K562 (cell line): ENCODE data around the gene ZNRF2. TPM values are rescaled to one million over a fixed set of nuclear protein-coding genes. Genes with fewer than 3 reads are reported as not detected.

Source experiments
- ARID2 ChIP-seq: fragments of 450-650 bp; IDR thresholded peaks from 2 replicates; pipeline ENCODE4 v1.6.1; 2017; ENCODE audit warnings: antibody characterized with exemption, mild to moderate bottlenecking
- BACH1 ChIP-seq: fragments of 200-800 bp; sonication (Bioruptor generic); IDR thresholded peaks from 2 replicates; pipeline ENCODE4 v1.6.1; 2016; ENCODE audit warnings: missing genetic modification characterization, missing compliant biosample characterization
- EHMT2 ChIP-seq: fragments of 450-650 bp; IDR thresholded peaks from 2 replicates; pipeline ENCODE4 v1.6.1; 2018; ENCODE audit warnings: antibody characterized with exemption
- GATA2 ChIP-seq: sonication (generic); formaldehyde crosslinking; IDR thresholded peaks from 2 replicates; pipeline ENCODE4 v1.4.0; 2020; ENCODE audit warnings: mild to moderate bottlenecking, missing genetic modification reagents
- GATAD2A ChIP-seq: fragments of 450-650 bp; IDR thresholded peaks from 2 replicates; pipeline ENCODE4 v1.6.1; 2017
- KDM5B ChIP-seq: fragments of 200-600 bp; sonication (generic); IDR thresholded peaks from 2 replicates; pipeline ENCODE4 v1.6.1; 2012; ENCODE audit warnings: low read depth, mild to moderate bottlenecking, moderate library complexity, low read length, control low read depth, inconsistent platforms; ENCODE audit not compliant: insufficient replicate concordance
- KLF16 ChIP-seq: IDR thresholded peaks from 2 replicates; pipeline ENCODE4 v1.6.1; 2016; ENCODE audit warnings: antibody characterized with exemption
- MIER1 ChIP-seq: fragments of 450-650 bp; IDR thresholded peaks from 2 replicates; pipeline ENCODE4 v1.6.1; 2016; ENCODE audit warnings: antibody characterized with exemption, mild to moderate bottlenecking, low read depth
- NCOA6 ChIP-seq: fragments of 450-650 bp; IDR thresholded peaks from 2 replicates; pipeline ENCODE4 v1.6.1; 2017; ENCODE audit warnings: mild to moderate bottlenecking
- NELFE ChIP-seq: IDR thresholded peaks from 2 replicates; pipeline ENCODE4 v1.6.1; 2011; ENCODE audit warnings: mild to moderate bottlenecking; ENCODE audit not compliant: insufficient read depth, insufficient read length
- NFE2 ChIP-seq: IDR thresholded peaks from 2 replicates; pipeline ENCODE4 v1.6.1; 2014; ENCODE audit warnings: antibody characterized with exemption, low read depth
- NRF1 ChIP-seq, 2 experiments: fragments of 450-650 bp; IDR thresholded peaks in 1 of 2; conservative IDR thresholded peaks in 1 of 2; 2 replicates each; pipeline ENCODE4 v1.6.1; 2014; ENCODE audit warnings: mild to moderate bottlenecking in 2 of 2
- POU5F1 ChIP-seq: fragments of 150-350 bp; IDR thresholded peaks from 2 replicates; pipeline ENCODE4 v1.6.1; 2014; ENCODE audit warnings: borderline replicate concordance, low read length, low read depth, mild to moderate bottlenecking; ENCODE audit not compliant: partially characterized antibody
- TEAD2 ChIP-seq: fragments of 450-650 bp; IDR thresholded peaks from 2 replicates; pipeline ENCODE4 v1.6.1; 2016; ENCODE audit warnings: missing genetic modification characterization, control low read depth, missing compliant biosample characterization
- TRIM24 ChIP-seq, 2 experiments: fragments of 450-650 bp; IDR thresholded peaks; 2 replicates each; pipeline ENCODE4 v1.6.1; 2016
- ZC3H4 ChIP-seq: sonication (generic); formaldehyde crosslinking; IDR thresholded peaks from 2 replicates; pipeline ENCODE4 v1.9.0; 2021; ENCODE audit warnings: missing genetic modification reagents, borderline replicate concordance
- ZEB2 ChIP-seq: fragments of 450-650 bp; IDR thresholded peaks from 2 replicates; pipeline ENCODE4 v1.6.1; 2016
- ZNF41 ChIP-seq: fragments of 250-450 bp; sonication (Bioruptor Pico); conservative IDR thresholded peaks from 2 replicates; pipeline ENCODE4 v1.4.0; 2020; ENCODE audit warnings: mild to moderate bottlenecking
- ZNF57 ChIP-seq: fragments of 450-650 bp; formaldehyde crosslinking; IDR thresholded peaks from 2 replicates; pipeline ENCODE4 v1.4.0; 2020; ENCODE audit warnings: mild to moderate bottlenecking, moderate library complexity
- ZNF699 ChIP-seq: fragments of 250-450 bp; sonication (Bioruptor Pico); IDR thresholded peaks from 2 replicates; pipeline ENCODE4 v1.8.0; 2021; ENCODE audit warnings: mild to moderate bottlenecking, moderate library complexity; ENCODE audit not compliant: insufficient replicate concordance
- ZSCAN32 ChIP-seq: fragments of 450-650 bp; formaldehyde crosslinking; IDR thresholded peaks from 2 replicates; pipeline ENCODE4 v1.4.0; 2020; ENCODE audit warnings: mild to moderate bottlenecking, moderate library complexity
- polyA plus RNA-seq, 8 experiments: library from polyadenylated mRNA; depleted of rRNA in 4 of 8; stranded (reverse) in 5 of 8; unstranded in 3 of 8; fragments of >200 nt; fragmentation: Nextera tagmentation in 2 of 8; fragmentation: Illumina TruSeq in 1 of 8; extraction: Ambion mirVana in 2 of 8; extraction: Trizol in 1 of 8; gene quantifications; 2 replicates each; pipeline versions ENCODE4 v1.2.1 to v1.2.3, GENCODE V29; 2011 to 2014; ENCODE audit warnings: inconsistent platforms in 1 of 8, missing spikeins in 1 of 8
- total RNA-seq, 7 experiments: library from RNA; depleted of rRNA in 6 of 7; stranded (reverse); fragments of >200 nt in 6 of 7; fragmentation: Illumina TruSeq in 2 of 7; extraction: Trizol in 2 of 7; gene quantifications; 2 replicates each; pipeline versions ENCODE4 v1.2.1 to v1.2.3, GENCODE V29; 2011 to 2021; ENCODE audit warnings: low replicate concordance in 1 of 7
- TF ChIP-seq, protein P1 (sequence below): fragments of 250-450 bp; sonication (Bioruptor Pico); IDR thresholded peaks from 2 replicates; pipeline ENCODE4 v1.8.0; 2022; ENCODE audit warnings: inconsistent platforms
- TF ChIP-seq, protein P2 (sequence below): sonication (generic); formaldehyde crosslinking; IDR thresholded peaks from 2 replicates; pipeline ENCODE4 v1.8.1; 2023; ENCODE audit warnings: missing genetic modification reagents, mild to moderate bottlenecking, borderline replicate concordance
- TF ChIP-seq, protein P3 (sequence below): fragments of 450-650 bp; IDR thresholded peaks from 2 replicates; pipeline ENCODE4 v1.6.1; 2016; ENCODE audit warnings: mild to moderate bottlenecking

The ZNRF2 gene
- total and polyA plus RNA-seq, 9 of the 15 experiments (the other 6 are each of a cell fraction or from before 2014, with no cell fraction given), result 1.1 to 13.9 (median 5.5) TPM

DNA sequence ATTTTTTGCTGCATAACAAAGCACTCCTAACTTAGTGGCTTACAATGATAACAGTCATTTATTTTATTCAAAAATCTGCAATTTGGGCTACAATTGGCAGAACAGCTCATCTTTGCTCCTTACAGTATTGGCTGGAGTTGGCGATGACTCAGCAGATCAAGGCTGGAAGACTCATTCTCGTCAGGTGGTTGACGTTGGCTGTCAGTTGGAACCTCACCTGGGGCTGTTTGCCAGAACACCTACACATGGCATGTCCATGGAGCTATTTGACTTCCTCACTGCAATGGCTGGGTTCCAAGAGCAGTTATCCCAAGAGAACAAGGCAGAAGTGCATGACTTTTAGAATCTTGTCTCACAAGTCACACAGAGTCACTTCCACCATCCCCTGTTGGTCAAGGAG, 119.1 kb downstream of the ZNRF2 start (continued):
- TF ChIP-seq, protein P1, sequence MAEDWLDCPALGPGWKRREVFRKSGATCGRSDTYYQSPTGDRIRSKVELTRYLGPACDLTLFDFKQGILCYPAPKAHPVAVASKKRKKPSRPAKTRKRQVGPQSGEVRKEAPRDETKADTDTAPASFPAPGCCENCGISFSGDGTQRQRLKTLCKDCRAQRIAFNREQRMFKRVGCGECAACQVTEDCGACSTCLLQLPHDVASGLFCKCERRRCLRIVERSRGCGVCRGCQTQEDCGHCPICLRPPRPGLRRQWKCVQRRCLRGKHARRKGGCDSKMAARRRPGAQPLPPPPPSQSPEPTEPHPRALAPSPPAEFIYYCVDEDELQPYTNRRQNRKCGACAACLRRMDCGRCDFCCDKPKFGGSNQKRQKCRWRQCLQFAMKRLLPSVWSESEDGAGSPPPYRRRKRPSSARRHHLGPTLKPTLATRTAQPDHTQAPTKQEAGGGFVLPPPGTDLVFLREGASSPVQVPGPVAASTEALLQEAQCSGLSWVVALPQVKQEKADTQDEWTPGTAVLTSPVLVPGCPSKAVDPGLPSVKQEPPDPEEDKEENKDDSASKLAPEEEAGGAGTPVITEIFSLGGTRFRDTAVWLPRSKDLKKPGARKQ (CRISPR knock-in tag), result no peak
- TF ChIP-seq ARID2 (no peak), NFE2 (peak; percentile 92), ZNF41 (CRISPR knock-in tag) (no peak), ZSCAN32 (CRISPR knock-in tag) (no peak), ZNF699 (CRISPR knock-in tag) (no peak), TRIM24 (IDR thresholded peaks at IDR 0.05) (no peak), KLF16 (no peak), EHMT2 (peak; percentile 38; the same call in 1 of the 2 replicates), POU5F1 (no peak), NRF1 (conservative IDR thresholded peaks at IDR 0.05 in 1 of 2, IDR thresholded peaks at IDR 0.05 in 1 of 2) (no peak), GATA2 (CRISPR knock-in tag) (no peak), TEAD2 (tag) (no peak), ZC3H4 (no peak), KDM5B (no peak), GATAD2A (no peak), MIER1 (no peak), ZEB2 (peak; percentile 67; the same call in 1 of the 2 replicates), ZNF57 (CRISPR knock-in tag) (no peak), BACH1 (tag) (0 out of 2 replicates have a peak, but pooled peaks have one; percentile 46), NELFE (no peak), NCOA6 (no peak)
- TF ChIP-seq, protein P2, sequence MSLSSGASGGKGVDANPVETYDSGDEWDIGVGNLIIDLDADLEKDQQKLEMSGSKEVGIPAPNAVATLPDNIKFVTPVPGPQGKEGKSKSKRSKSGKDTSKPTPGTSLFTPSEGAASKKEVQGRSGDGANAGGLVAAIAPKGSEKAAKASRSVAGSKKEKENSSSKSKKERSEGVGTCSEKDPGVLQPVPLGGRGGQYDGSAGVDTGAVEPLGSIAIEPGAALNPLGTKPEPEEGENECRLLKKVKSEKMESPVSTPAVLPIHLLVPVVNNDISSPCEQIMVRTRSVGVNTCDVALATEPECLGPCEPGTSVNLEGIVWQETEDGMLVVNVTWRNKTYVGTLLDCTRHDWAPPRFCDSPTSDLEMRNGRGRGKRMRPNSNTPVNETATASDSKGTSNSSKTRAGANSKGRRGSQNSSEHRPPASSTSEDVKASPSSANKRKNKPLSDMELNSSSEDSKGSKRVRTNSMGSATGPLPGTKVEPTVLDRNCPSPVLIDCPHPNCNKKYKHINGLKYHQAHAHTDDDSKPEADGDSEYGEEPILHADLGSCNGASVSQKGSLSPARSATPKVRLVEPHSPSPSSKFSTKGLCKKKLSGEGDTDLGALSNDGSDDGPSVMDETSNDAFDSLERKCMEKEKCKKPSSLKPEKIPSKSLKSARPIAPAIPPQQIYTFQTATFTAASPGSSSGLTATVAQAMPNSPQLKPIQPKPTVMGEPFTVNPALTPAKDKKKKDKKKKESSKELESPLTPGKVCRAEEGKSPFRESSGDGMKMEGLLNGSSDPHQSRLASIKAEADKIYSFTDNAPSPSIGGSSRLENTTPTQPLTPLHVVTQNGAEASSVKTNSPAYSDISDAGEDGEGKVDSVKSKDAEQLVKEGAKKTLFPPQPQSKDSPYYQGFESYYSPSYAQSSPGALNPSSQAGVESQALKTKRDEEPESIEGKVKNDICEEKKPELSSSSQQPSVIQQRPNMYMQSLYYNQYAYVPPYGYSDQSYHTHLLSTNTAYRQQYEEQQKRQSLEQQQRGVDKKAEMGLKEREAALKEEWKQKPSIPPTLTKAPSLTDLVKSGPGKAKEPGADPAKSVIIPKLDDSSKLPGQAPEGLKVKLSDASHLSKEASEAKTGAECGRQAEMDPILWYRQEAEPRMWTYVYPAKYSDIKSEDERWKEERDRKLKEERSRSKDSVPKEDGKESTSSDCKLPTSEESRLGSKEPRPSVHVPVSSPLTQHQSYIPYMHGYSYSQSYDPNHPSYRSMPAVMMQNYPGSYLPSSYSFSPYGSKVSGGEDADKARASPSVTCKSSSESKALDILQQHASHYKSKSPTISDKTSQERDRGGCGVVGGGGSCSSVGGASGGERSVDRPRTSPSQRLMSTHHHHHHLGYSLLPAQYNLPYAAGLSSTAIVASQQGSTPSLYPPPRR (CRISPR knock-in tag), result no peak
- TF ChIP-seq, protein P3, sequence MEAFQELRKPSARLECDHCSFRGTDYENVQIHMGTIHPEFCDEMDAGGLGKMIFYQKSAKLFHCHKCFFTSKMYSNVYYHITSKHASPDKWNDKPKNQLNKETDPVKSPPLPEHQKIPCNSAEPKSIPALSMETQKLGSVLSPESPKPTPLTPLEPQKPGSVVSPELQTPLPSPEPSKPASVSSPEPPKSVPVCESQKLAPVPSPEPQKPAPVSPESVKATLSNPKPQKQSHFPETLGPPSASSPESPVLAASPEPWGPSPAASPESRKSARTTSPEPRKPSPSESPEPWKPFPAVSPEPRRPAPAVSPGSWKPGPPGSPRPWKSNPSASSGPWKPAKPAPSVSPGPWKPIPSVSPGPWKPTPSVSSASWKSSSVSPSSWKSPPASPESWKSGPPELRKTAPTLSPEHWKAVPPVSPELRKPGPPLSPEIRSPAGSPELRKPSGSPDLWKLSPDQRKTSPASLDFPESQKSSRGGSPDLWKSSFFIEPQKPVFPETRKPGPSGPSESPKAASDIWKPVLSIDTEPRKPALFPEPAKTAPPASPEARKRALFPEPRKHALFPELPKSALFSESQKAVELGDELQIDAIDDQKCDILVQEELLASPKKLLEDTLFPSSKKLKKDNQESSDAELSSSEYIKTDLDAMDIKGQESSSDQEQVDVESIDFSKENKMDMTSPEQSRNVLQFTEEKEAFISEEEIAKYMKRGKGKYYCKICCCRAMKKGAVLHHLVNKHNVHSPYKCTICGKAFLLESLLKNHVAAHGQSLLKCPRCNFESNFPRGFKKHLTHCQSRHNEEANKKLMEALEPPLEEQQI, result no peak
